Measurements from ENCODE around the gene RDH14. TPM values are rescaled to one million over a fixed set of nuclear protein-coding genes. Genes with fewer than 3 reads are reported as not detected.

Gene RDH14
- total and polyA plus RNA-seq, 2 of the 4 experiments (the other 2 are of a cell fraction) = 11.9 to 12.2 TPM

DNA sequence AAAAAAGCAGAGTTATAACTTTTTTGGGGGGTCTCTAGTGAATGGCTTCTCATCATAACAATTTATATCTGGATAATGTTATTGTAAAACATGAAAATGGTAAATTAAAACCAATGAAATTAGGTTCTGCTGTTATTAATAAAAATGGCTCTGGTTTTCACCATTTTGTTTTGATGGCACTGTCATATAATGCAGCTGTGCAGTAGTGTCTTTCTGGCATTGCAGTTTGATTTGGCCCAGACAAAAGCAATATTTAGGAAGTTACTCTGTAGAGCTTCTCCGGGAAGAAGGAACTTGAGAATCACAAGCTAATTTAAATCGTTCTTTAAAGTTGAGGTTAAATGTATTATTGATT, 44.1 kb upstream of the RDH14 start:
- Histone ChIP-seq H3K9me1 (ENCODE audit: insufficient read depth, low read length) (no peaks in the 10 kb centered on the region), H4K8ac (ENCODE audit: low read depth in 2 of 2, low read length in 2 of 2) (no peak overlapping the region), H3K27me3 (ENCODE audit: control insufficient read depth, insufficient read depth, low read length) (peaks cover 8% of the 10 kb centered on the region), H3K27ac (ENCODE audit: insufficient read depth, low read length) (no peak overlapping the region), H3K4me3 (ENCODE audit: insufficient read depth, low read depth, low read length) (no peak overlapping the region), H2BK120ac (ENCODE audit: low read depth, low read length) (no peak overlapping the region), H2BK15ac (ENCODE audit: low read depth, low read length) (no peak overlapping the region), H3K4me2 (ENCODE audit: low read depth, low read length) (no peak overlapping the region), H3K9ac (ENCODE audit: low read depth, low read length) (no peak overlapping the region), H2AK5ac (ENCODE audit: low read depth, low read length) (no peak overlapping the region), H2AK9ac (replicated peaks; ENCODE audit: low read depth, low read length, poor library complexity) (no peak overlapping the region), H4K5ac (ENCODE audit: low read depth, low read length) (no peak overlapping the region), H3K79me1 (ENCODE audit: low read depth in 1 of 2, low read length in 2 of 2) (no peaks in the 10 kb centered on the region), H3K18ac (ENCODE audit: low read depth, low read length) (no peak overlapping the region), H4K91ac (ENCODE audit: insufficient read depth, low read depth, low read length) (no peak overlapping the region), H3K4ac (ENCODE audit: low read depth, low read length) (no peak overlapping the region), H2AFZ (replicated peaks; ENCODE audit: low read length, poor library complexity) (no peak overlapping the region), H3K23ac (ENCODE audit: low read depth, low read length) (no peak overlapping the region), H2BK5ac (ENCODE audit: low read depth, low read length, poor library complexity, severe bottlenecking) (no peak overlapping the region), H2BK20ac (ENCODE audit: low read depth, low read length) (no peak overlapping the region), H3K14ac (replicated peaks; ENCODE audit: low read depth, low read length) (no peak overlapping the region), H4K20me1 (ENCODE audit: insufficient read depth, low read length) (no peaks in the 10 kb centered on the region), H3K4me1 (ENCODE audit: control insufficient read depth, insufficient read depth, low read length) (peaks cover 2% of the 10 kb centered on the region; the same call in 1 of the 2 replicates), H3K56ac (ENCODE audit: extremely low read depth, insufficient read depth, low read length) (no peak overlapping the region), H3K36me3 (ENCODE audit: control insufficient read depth, insufficient read depth, low read length) (no peaks in the 10 kb centered on the region), H3K9me3 (ENCODE audit: control insufficient read depth, insufficient read depth, low read length) (no peaks in the 10 kb centered on the region)
- dilution Hi-C loops (cut with HindIII; ENCODE audit: low sequenced_read_pairs, unreplicated experiment) = no loop called here
- CTCF ChIA-PET = no interaction called here
- TF ChIP-seq, protein P1, sequence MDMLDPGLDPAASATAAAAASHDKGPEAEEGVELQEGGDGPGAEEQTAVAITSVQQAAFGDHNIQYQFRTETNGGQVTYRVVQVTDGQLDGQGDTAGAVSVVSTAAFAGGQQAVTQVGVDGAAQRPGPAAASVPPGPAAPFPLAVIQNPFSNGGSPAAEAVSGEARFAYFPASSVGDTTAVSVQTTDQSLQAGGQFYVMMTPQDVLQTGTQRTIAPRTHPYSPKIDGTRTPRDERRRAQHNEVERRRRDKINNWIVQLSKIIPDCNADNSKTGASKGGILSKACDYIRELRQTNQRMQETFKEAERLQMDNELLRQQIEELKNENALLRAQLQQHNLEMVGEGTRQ (IDR thresholded peaks at IDR 0.05; ENCODE audit: low read depth, low read length) = no peak
- TF ChIP-seq MAZ (IDR thresholded peaks at IDR 0.05; ENCODE audit: borderline replicate concordance, low read depth, low read length) = no peak
- no peak for TF ChIP-seq RFX5 (IDR thresholded peaks at IDR 0.05; ENCODE audit: low read depth, low read length)
- no peak for TF ChIP-seq RAD21 (IDR thresholded peaks at IDR 0.05; ENCODE audit: low read length)
- no peak for TF ChIP-seq MAFK (IDR thresholded peaks at IDR 0.05; ENCODE audit: low read depth, low read length)
- no peak for TF ChIP-seq NFE2L2 (IDR thresholded peaks at IDR 0.05; ENCODE audit: low read depth, low read length)
- TF ChIP-seq POLR2A (IDR thresholded peaks at IDR 0.05; ENCODE audit: low read depth, low read length) = no peak
- no peak for ATAC-seq (ENCODE audit: low read depth)
- no peak for DNase-seq
- in situ Hi-C loops (cut with MboI; ENCODE audit: low sequenced_read_pairs) = no loop called here
- intact Hi-C loops (cut with micrococcal nuclease) = loop anchor here (5.0 kb wide), 1 partner anchor 1322 kb away; no protein-coding TSS in a partner anchor
- POLR2A ChIA-PET (ENCODE audit: unreplicated experiment) = no interaction called here
- BruUV-seq (replicated peaks) = no TSS peak
- no CpG with 5 or more reads among the region's 2 CpGs for WGBS, 2 experiments (ENCODE audit: extremely low coverage in 2 of 2, insufficient read length in 1 of 2)

Measured in IMR-90 (cell line).